ENCODE data around the gene LDB3. TPM values are rescaled to one million over a fixed set of nuclear protein-coding genes. Genes with fewer than 3 reads are reported as not detected.

The LDB3 gene
- total RNA-seq, 1 experiment from 2014 or later = not detected

- Histone ChIP-seq H3K36me3 (no peaks in the 10 kb centered on the region), H3K27me3 (no peaks in the 10 kb centered on the region), H3K4me3 (no peak overlapping the region), H3K9me3 (no peaks in the 10 kb centered on the region)
- DNase-seq = no peak
These were observed 9.1 kb upstream of the LDB3 start for GRCh38 chr10:86659161-86659691.

DNA sequence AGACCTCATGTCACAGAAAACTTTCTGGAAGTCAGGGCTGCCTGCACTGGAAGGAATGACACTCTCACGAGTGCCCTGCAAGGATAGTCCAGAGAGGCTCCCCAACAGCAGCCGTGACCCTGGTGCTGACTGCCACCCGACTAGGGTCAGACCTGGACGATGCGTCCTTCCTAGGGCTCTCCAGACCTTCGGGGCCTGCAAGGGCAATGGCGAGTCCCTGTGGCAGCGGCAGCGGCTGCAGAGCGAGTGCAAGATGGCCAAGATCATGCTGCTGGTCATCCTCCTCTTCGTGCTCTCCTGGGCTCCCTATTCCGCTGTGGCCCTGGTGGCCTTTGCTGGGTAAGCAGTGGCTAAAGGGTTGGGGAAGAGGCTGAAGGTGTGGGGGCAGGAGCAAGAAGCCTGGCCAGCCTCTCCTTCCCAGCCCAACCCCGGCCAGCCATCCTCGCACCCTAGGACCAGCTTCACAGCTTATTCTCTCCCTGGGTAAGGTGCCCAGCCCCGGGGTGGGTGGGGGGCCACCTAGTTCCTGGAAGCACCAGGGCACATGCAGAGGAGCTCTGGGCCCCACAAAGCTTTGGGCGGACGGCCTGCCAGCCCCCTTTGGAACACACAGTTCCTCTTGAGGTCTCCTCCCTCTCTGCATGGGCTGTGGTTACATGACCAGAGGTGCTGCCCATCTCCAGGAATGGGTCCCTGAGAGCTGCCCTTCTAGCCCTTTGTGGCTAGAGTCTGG, 8.4 kb upstream of the LDB3 start:
- no peak for DNase-seq
- Histone ChIP-seq H3K27me3 (no peaks in the 10 kb centered on the region), H3K9me3 (no peaks in the 10 kb centered on the region), H3K4me3 (no peak overlapping the region), H3K36me3 (no peaks in the 10 kb centered on the region)

GRCh38 chr10:86661161-86662025, 6.9 kb upstream of the LDB3 start:
- Histone ChIP-seq H3K36me3 (no peaks in the 10 kb centered on the region), H3K9me3 (no peaks in the 10 kb centered on the region), H3K4me3 (no peak overlapping the region), H3K27me3 (no peaks in the 10 kb centered on the region)
- DNase-seq = peak; percentile 82

DNA sequence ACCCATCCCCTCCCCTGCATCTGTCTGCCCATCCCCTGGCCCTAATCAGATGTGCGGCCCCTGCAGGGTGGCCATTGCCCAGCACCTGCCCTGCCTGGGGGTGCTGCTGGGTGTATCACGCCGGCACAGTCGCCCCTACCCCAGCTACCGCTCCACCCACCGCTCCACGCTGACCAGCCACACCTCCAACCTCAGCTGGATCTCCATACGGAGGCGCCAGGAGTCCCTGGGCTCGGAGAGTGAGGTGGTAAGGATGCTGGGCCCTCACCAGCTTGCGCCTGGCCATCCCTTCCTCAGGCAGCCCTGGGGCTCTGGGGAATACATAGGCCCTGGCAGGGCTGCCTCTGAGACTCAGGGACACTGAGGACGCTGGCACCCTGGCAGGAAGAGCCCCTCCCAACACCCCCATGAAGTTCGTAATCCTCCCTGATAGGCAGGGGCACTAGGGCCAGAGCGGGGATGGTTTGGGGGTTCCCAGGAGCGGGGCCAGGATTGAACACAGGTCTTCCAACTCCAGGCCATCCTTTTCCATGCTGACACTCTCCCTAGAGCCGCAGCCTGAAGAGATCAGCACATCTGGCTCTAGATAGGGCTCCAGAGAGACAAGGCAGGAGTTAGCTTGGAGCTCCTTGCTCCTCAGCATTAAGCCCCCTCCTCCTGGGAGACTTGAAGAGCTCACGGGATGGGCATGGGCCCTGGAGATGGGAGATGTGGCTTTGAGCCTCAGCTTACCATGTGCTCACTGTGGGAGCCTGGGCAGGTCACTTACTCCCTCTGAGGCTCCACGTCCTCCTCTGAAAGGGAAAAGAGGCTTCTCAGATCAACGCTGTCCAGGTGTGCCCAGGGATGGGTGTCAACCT, 5.9 kb upstream of the LDB3 start:
- H3K36me3 ChIP-seq = no peaks in the 10 kb centered on the region
- no peaks in the 10 kb centered on the region for H3K27me3 ChIP-seq
- no peak for DNase-seq
- no peak overlapping the region for H3K4me3 ChIP-seq
- H3K9me3 ChIP-seq = no peaks in the 10 kb centered on the region

- H3K27me3 ChIP-seq = no peaks in the 10 kb centered on the region
These were observed 5.3 kb upstream of the LDB3 start for GRCh38 chr10:86663046-86663345.

GRCh38 chr10:86663576-86664339, 4.6 kb upstream of the LDB3 start:
- Histone ChIP-seq H3K4me3 (no peak overlapping the region), H3K27me3 (no peaks in the 10 kb centered on the region), H3K9me3 (no peaks in the 10 kb centered on the region), H3K36me3 (no peaks in the 10 kb centered on the region)
- DNase-seq = no peak

More at GRCh38 chr10:86663046-86663345, 5.3 kb upstream of the LDB3 start:
- H3K36me3 ChIP-seq = no peaks in the 10 kb centered on the region
- H3K9me3 ChIP-seq = no peaks in the 10 kb centered on the region
- no peak overlapping the region for H3K4me3 ChIP-seq
- DNase-seq = no peak

GRCh38 chr10:86664341-86665217, 3.7 kb upstream of the LDB3 start:
- DNase-seq = no peak
- H3K36me3 ChIP-seq = no peaks in the 10 kb centered on the region
- no peak overlapping the region for H3K4me3 ChIP-seq
- no peaks in the 10 kb centered on the region for H3K27me3 ChIP-seq
- H3K9me3 ChIP-seq = no peaks in the 10 kb centered on the region

- no peaks in the 10 kb centered on the region for H3K9me3 ChIP-seq
- H3K36me3 ChIP-seq = no peaks in the 10 kb centered on the region
- no peak overlapping the region for H3K4me3 ChIP-seq
- H3K27me3 ChIP-seq = no peaks in the 10 kb centered on the region
- DNase-seq = no peak
These were observed 3.1 kb upstream of the LDB3 start for GRCh38 chr10:86665218-86665607.

- no peak for DNase-seq
- Histone ChIP-seq H3K36me3 (no peaks in the 10 kb centered on the region), H3K9me3 (no peaks in the 10 kb centered on the region), H3K27me3 (no peaks in the 10 kb centered on the region), H3K4me3 (no peak overlapping the region)
These were observed 2.4 kb upstream of the LDB3 start for GRCh38 chr10:86665868-86666267.

DNA sequence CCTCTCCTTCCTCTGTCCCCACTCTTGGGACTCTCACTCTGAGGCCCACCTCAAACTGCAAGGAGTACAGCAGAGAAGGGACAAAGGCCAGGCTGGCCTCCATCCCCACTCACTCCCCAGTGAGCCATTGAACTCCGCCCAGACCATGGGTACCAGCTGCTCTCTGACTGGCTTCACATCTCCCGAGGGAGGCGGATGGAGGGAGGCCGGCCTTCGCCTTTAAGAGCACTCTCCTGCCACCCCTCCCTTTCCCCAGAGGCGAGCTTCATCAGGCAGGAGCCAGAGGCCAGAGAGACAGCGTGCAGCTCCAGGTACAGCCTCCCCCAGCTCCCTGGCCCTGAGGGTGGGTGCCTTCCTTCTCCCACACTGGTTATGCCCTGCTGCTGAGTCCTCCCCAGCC, 1.8 kb upstream of the LDB3 start:
- DNase-seq = no peak
- Histone ChIP-seq H3K4me3 (no peak overlapping the region), H3K36me3 (no peaks in the 10 kb centered on the region), H3K27me3 (no peaks in the 10 kb centered on the region), H3K9me3 (no peaks in the 10 kb centered on the region)

- no peaks in the 10 kb centered on the region for H3K9me3 ChIP-seq
- no peaks in the 10 kb centered on the region for H3K36me3 ChIP-seq
- H3K4me3 ChIP-seq = no peak overlapping the region
- no peak for DNase-seq
- H3K27me3 ChIP-seq = no peaks in the 10 kb centered on the region
These were observed 710 bp upstream of the LDB3 start for GRCh38 chr10:86667421-86668181.

DNA sequence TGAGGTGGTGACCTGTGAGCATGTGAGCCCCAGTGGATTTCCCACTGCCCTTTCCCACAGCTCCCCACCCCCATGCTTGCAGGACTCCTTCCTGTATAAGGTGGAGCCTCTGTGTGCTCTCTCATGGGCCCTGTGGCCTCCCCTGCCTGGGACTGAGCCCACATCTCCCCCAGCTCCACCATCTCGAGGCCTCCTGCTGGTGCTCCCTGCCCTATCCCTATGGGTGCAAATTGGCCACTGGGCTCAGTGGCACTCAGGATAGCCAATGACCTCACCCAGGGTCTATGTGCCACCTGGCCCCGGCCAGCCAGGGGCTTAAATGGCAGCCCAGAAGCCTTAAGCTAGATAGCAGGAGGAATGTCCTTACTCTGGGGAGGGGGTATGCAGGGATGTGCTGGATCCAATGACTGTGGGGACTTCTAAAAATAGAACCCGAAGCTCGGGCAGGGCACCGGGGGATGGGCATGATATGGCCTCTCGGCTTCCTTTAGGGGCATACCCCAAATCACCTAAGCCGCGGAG, 2.0 kb downstream of the LDB3 start:
- no peaks in the 10 kb centered on the region for H3K27me3 ChIP-seq
- H3K36me3 ChIP-seq = no peaks in the 10 kb centered on the region
- no peak for DNase-seq
- no peak overlapping the region for H3K4me3 ChIP-seq
- no peaks in the 10 kb centered on the region for H3K9me3 ChIP-seq

DNA sequence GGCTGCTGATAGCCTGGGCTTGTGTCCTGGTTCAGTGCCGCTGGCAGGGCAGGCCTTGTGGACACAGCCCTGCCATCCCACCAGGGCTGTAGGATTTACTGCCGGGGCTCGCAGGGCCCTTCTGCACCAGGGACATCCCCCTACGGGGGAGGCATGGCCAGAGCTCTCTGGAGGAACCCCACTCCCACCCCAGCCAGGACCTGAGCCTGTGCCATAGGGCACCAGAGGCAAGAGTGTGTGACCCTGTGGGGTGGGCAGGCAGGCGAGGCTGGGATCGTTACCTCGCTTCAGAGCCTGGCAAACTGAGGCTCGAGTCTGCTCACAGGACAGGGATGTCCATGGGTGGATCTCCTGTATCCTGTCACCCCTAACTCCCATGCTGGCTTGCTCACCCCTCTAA, 2.6 kb downstream of the LDB3 start:
- H3K27me3 ChIP-seq = no peaks in the 10 kb centered on the region
- no peaks in the 10 kb centered on the region for H3K9me3 ChIP-seq
- no peak for DNase-seq
- H3K4me3 ChIP-seq = no peak overlapping the region
- H3K36me3 ChIP-seq = no peaks in the 10 kb centered on the region

DNA sequence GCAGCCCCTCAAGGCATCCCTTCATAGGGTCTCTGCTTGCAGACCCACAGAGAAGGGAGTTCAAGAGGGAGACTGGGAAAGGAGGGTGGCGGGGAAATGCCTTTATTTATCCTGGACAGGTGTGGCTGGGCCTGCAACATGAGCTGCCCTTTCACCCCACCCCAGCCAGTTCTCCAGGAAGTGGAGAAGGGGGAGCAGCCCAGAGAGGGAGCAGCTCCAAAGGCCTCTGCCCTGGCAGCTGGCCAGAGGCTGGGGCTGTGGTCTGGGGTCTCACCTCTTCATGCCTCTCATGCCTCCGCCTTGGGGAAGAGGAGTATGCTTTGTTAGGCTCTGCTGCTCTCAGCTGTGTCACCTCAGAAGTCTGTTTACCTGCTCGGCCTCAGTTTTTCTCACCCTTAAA, 3.1 kb downstream of the LDB3 start:
- no peak for DNase-seq
- Histone ChIP-seq H3K27me3 (no peaks in the 10 kb centered on the region), H3K9me3 (no peaks in the 10 kb centered on the region), H3K4me3 (no peak overlapping the region), H3K36me3 (no peaks in the 10 kb centered on the region)

All from MG63 (cell line).